PC-9 (cell line): ENCODE data around the gene POLA2. TPM values are rescaled to one million over a fixed set of nuclear protein-coding genes. Genes with fewer than 3 reads are reported as not detected.
"Not testable (repeated sequence)": the region's sequence is repeated elsewhere in the genome, so short reads cannot be mapped to it uniquely, and the experiment has no call there.

Experiments
- BruUV-seq: library from RNA; stranded (reverse); fragments of 400-500 nt; replicated peaks from 2 replicates; lab custom pipeline; 2021; lab: Mats Ljungman, UMichigan
- CTCF ChIA-PET: fragments of 300-600 bp; sonication (Branson Sonifier 250); formaldehyde crosslinking; loops from one replicate; lab custom pipeline; 2022; ENCODE audit warnings: antibody characterized with exemption; lab: Charles Lee
- POLR2A ChIA-PET: fragments of 300-600 bp; sonication (Branson Sonifier 250); formaldehyde crosslinking; loops from one replicate; lab custom pipeline; 2022; ENCODE audit warnings: antibody characterized with exemption; ENCODE audit not compliant: unreplicated experiment; lab: Charles Lee
- DNase-seq, 2 experiments: peaks; one replicate each; pipeline versions ENCODE4 v3.0.0 to v3.0.0-alpha.2; 2015 to 2022; ENCODE audit warnings: mixed read lengths in 1 of 2
- H2AFZ ChIP-seq: fragments of 200-600 bp; sonication (generic); 2 replicates; pipeline ENCODE4 v1.8.1; 2017; ENCODE audit warnings: antibody characterized with exemption
- H3F3A ChIP-seq: fragments of 200-600 bp; sonication (generic); 2 replicates; pipeline ENCODE4 v1.8.1; 2017; ENCODE audit warnings: antibody characterized with exemption, mild to moderate bottlenecking, low read depth; ENCODE audit not compliant: insufficient read depth
- H3K27ac ChIP-seq: fragments of 200-600 bp; sonication (generic); 2 replicates; pipeline ENCODE4 v1.6.1; 2016; ENCODE audit warnings: mixed run types
- H3K27me3 ChIP-seq: fragments of 200-600 bp; sonication (generic); 2 replicates; pipeline ENCODE4 v1.6.1; 2016; ENCODE audit warnings: low read depth, mixed run types; ENCODE audit not compliant: insufficient read depth
- H3K36me3 ChIP-seq: fragments of 200-600 bp; sonication (generic); 2 replicates; pipeline ENCODE4 v1.6.1; 2016; ENCODE audit warnings: low read depth, mixed run types
- H3K4me1 ChIP-seq: fragments of 200-600 bp; sonication (generic); replicated peaks from 2 replicates; pipeline ENCODE4 v1.6.1; 2016; ENCODE audit warnings: mixed run types; ENCODE audit not compliant: insufficient read depth
- H3K4me2 ChIP-seq: fragments of 200-600 bp; sonication (generic); 2 replicates; pipeline ENCODE4 v1.6.1; 2017; ENCODE audit warnings: mixed run types
- H3K4me3 ChIP-seq: fragments of 200-600 bp; sonication (generic); 2 replicates; pipeline ENCODE4 v1.6.1; 2016; ENCODE audit warnings: mixed run types
- H3K79me2 ChIP-seq: fragments of 200-600 bp; sonication (generic); 2 replicates; pipeline ENCODE4 v1.6.1; 2017; ENCODE audit warnings: low read depth, mixed run types
- H3K9me2 ChIP-seq: fragments of 200-600 bp; sonication (generic); 2 replicates; pipeline ENCODE4 v1.8.1; 2017; ENCODE audit warnings: mild to moderate bottlenecking; ENCODE audit not compliant: insufficient read depth
- H3K9me3 ChIP-seq: fragments of 200-600 bp; sonication (generic); 2 replicates; pipeline ENCODE4 v1.8.1; 2016; ENCODE audit warnings: low read depth; ENCODE audit not compliant: insufficient read depth
- H4K20me1 ChIP-seq: fragments of 200-600 bp; sonication (generic); 2 replicates; pipeline ENCODE4 v1.8.1; 2017; ENCODE audit not compliant: insufficient read depth
- CTCF ChIP-seq: fragments of 200-600 bp; sonication (generic); conservative IDR thresholded peaks from 2 replicates; pipeline ENCODE4 v1.6.1; 2017; ENCODE audit warnings: mixed run types, antibody characterized with exemption, mild to moderate bottlenecking, moderate library complexity
- EZH2 ChIP-seq: fragments of 200-600 bp; sonication (generic); IDR thresholded peaks from 2 replicates; pipeline ENCODE4 v1.8.0; 2017; ENCODE audit warnings: antibody characterized with exemption, low read depth
- intact Hi-C: fragments of 100-400 bp; cut with micrococcal nuclease; formaldehyde crosslinking; loops from one replicate; pipeline ENCODE4 v1.10.0; 2022; ENCODE audit not compliant: unreplicated experiment
- total RNA-seq: library from RNA; stranded (reverse); gene quantifications from 2 replicates; pipeline ENCODE4 v1.2.3, GENCODE V29; 2021

POLA2 gene
- total RNA-seq, 1 experiment from 2014 or later, result 39.3 TPM

- H3K9me3 ChIP-seq, result no peaks in the 10 kb centered on the region
- peaks cover 18% of the 10 kb centered on the region for H3K4me1 ChIP-seq
- H3K27me3 ChIP-seq, result no peaks in the 10 kb centered on the region
- no TSS peak for BruUV-seq
- H4K20me1 ChIP-seq, result no peaks in the 10 kb centered on the region
- H3K27ac ChIP-seq, result no peak overlapping the region
- intact Hi-C loops, result loop anchor here (1.0 to 5.0 kb wide), 4 partner anchors 13 to 218 kb away; partner anchors contain the start of gene TM7SF2
- CTCF ChIA-PET, result interaction anchor here (0.6 to 4.9 kb wide), 14 partner anchors 15 to 844 kb away, joined by 3 to 102 read pairs (median 6); partner anchors contain the start of genes CDC42EP2 and POLA2
- no peak overlapping the region; the same call in 1 of the 2 replicates for H3K4me2 ChIP-seq
- peaks cover 36% of the 10 kb centered on the region; the same call in 1 of the 2 replicates for H3F3A ChIP-seq
- no peaks in the 10 kb centered on the region for H3K36me3 ChIP-seq
- POLR2A ChIA-PET, result interaction anchor here (0.7 kb wide), 1 partner anchor 10 kb away, joined by 10 read pairs; no protein-coding TSS in a partner anchor
- peaks cover 19% of the 10 kb centered on the region for H3K79me2 ChIP-seq
- no peak for DNase-seq
- H3K4me3 ChIP-seq, result no peak overlapping the region
- TF ChIP-seq CTCF (no peak), EZH2 (no peak)
- no peaks in the 10 kb centered on the region for H3K9me2 ChIP-seq
- H2AFZ ChIP-seq, result no peak overlapping the region
These were observed 68.8 kb downstream of the POLA2 start for GRCh38 chr11:65330544-65330943.

GRCh38 chr11:65332591-65332990 is 70.8 kb downstream of the POLA2 start:
- not testable (repeated sequence) for H3K27ac ChIP-seq, H3K4me2 ChIP-seq, H3K9me3 ChIP-seq, DNase-seq, H3K9me2 ChIP-seq, H4K20me1 ChIP-seq, H3K36me3 ChIP-seq, H3K4me3 ChIP-seq, BruUV-seq, H2AFZ ChIP-seq, H3K27me3 ChIP-seq
- peaks cover 37% of the 10 kb centered on the region for H3K79me2 ChIP-seq
- peaks cover 22% of the 10 kb centered on the region; the same call in 1 of the 2 replicates for H3F3A ChIP-seq
- intact Hi-C loops, result loop anchor here (5.0 kb wide), 2 partner anchors 130 to 220 kb away; partner anchors contain the start of gene TM7SF2
- peaks cover 19% of the 10 kb centered on the region for H3K4me1 ChIP-seq
- CTCF ChIA-PET, result interaction anchor here (0.6 to 4.9 kb wide), 5 partner anchors 9 to 1063 kb away, joined by 3 to 102 read pairs (median 6); no protein-coding TSS in a partner anchor
- POLR2A ChIA-PET, result interaction anchor here (0.6 to 0.7 kb wide), 5 partner anchors 18 to 474 kb away, joined by 3 to 13 read pairs (median 5); partner anchors contain the start of gene NEAT1

GRCh38 chr11:65334696-65335295 is 73.0 kb downstream of the POLA2 start:
- Histone ChIP-seq H3F3A (peaks cover 14% of the 10 kb centered on the region), H3K4me1 (peaks cover 13% of the 10 kb centered on the region), H2AFZ (peak overlapping the region; percentile 94; the same call in 1 of the 2 replicates), H3K27ac (no peak overlapping the region), H3K36me3 (peaks cover 12% of the 10 kb centered on the region; the same call in 1 of the 2 replicates), H3K9me3 (no peaks in the 10 kb centered on the region), H3K79me2 (peaks cover 54% of the 10 kb centered on the region), H3K9me2 (no peaks in the 10 kb centered on the region), H3K4me3 (peak overlapping the region; percentile 75), H3K4me2 (peak overlapping the region; percentile 96), H4K20me1 (peaks cover 23% of the 10 kb centered on the region), H3K27me3 (no peaks in the 10 kb centered on the region)
- no peak for DNase-seq
- intact Hi-C loops, result loop anchor here (5.0 kb wide), 2 partner anchors 132 to 222 kb away; partner anchors contain the start of gene TM7SF2
- TF ChIP-seq EZH2, result no peak
- no peak for TF ChIP-seq CTCF
- CTCF ChIA-PET, result interaction anchor here (0.5 to 2.5 kb wide), 5 partner anchors 20 to 455 kb away, joined by 3 to 32 read pairs (median 4); no protein-coding TSS in a partner anchor
- BruUV-seq, result TSS peak; percentile 33
- POLR2A ChIA-PET, result interaction anchor here (0.6 to 1.6 kb wide), 3 partner anchors 24 to 125 kb away, joined by 3 to 8 read pairs (median 5); no protein-coding TSS in a partner anchor
